HUES64 (cell line): ENCODE results near the gene TBP.
A peak's percentile ranks its signal among the peaks of the same experiment; 100 is the strongest.
"Not testable (repeated sequence)": the region's sequence is repeated elsewhere in the genome, so short reads cannot be mapped to it uniquely, and the experiment has no call there.

Source experiments
- H3K27ac ChIP-seq: 2 replicates; pipeline ENCODE4 v1.7.0; 2013; ENCODE audit warnings: low read depth, low read length, inconsistent platforms
- H3K27me3 ChIP-seq: 2 replicates; pipeline ENCODE4 v1.6.1; 2013; ENCODE audit warnings: mild to moderate bottlenecking, low read length; ENCODE audit not compliant: insufficient read depth
- H3K36me3 ChIP-seq: 2 replicates; pipeline ENCODE4 v1.6.1; 2013; ENCODE audit warnings: mild to moderate bottlenecking, low read length; ENCODE audit not compliant: insufficient read depth
- H3K4me1 ChIP-seq: 2 replicates; pipeline ENCODE4 v1.6.1; 2013; ENCODE audit warnings: mild to moderate bottlenecking, low read length, moderate library complexity; ENCODE audit not compliant: insufficient read depth
- H3K4me3 ChIP-seq: 2 replicates; pipeline ENCODE4 v1.5.1; 2013; ENCODE audit warnings: mild to moderate bottlenecking, low read length, moderate library complexity
- H3K9ac ChIP-seq: 2 replicates; pipeline ENCODE4 v1.6.1; 2013; ENCODE audit warnings: mild to moderate bottlenecking, low read depth, low read length
- H3K9me3 ChIP-seq: 2 replicates; pipeline ENCODE4 v1.6.1; 2013; ENCODE audit warnings: low read depth, low read length; ENCODE audit not compliant: insufficient read depth
- WGBS: fragments of 150-250, 120-280 bp; methylation state at CpG from one replicate; pipeline ENCODE4 v1.1.7; 2013; ENCODE audit warnings: missing lambda C conversion rate; 5-methylcytosine and 5-hydroxymethylcytosine counted together

TBP gene

DNA sequence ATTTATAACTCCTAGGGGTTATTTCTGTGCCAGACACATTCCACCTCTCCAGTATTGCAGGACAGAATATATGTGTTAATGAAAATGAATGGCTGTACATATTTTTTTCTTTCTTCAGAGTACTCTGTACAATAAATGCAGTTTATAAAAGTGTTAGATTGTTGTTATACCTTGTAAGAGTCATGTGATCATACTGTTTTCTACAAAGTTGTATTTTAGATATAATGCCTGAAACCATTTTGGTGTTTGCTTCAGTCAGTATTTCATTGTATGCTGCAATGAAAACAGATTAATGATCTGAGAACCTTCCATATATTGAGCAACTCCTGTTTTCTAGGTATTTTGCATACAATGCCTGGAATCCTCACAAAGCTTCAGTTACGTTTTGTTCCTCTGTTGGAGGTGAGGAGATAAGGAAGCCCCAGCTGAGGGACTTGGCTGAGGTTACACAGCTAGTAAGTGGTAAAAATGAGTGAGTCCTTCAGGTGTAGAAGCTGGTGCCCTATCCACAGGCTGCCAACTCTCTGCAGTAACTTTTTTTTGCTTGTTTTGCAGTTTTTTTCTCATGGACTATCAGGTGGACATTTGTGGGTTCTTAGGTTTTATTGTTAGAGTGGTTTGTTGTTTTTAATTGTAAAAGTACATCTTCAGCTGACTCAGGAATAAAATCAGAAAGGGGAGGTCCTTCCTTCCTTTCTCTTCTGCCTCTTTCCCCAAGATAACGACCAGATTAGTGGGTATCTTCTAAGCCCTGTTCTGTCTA lies 18.7 kb downstream of the TBP start:
- Histone ChIP-seq H3K4me1 (no peaks in the 10 kb centered on the region), H3K27me3 (no peaks in the 10 kb centered on the region), H3K4me3 (no peak overlapping the region), H3K9me3 (no peaks in the 10 kb centered on the region), H3K27ac (no peak overlapping the region), H3K36me3 (peaks cover 95% of the 10 kb centered on the region), H3K9ac (no peak overlapping the region)
- 81% methylated on average over 2 of the region's 2 CpGs for WGBS

DNA sequence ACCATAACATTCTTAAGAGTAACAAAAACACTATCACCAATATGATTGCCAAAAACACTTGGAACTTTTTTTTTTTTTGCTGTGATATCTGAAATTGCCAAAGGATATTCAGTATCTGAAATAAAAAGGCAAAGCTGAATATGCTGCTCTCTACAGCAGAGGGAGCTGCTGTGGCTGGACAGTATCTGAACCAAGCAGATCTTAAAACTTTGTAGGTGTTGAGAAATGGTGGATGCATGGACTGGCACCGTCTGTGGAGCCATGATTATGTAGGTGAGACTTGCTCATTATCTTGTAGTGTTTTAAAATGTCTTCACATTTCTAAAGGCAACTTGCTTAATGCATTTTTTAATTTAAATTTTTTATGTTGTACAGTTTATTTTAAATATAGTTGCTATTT lies 21.1 kb downstream of the TBP start:
- WGBS = 85% methylated on average over 1 of the region's 1 CpG
- H3K36me3 ChIP-seq = peaks cover 99% of the 10 kb centered on the region
- no peaks in the 10 kb centered on the region for H3K4me1 ChIP-seq
- no peaks in the 10 kb centered on the region for H3K9me3 ChIP-seq
- H3K9ac ChIP-seq = no peak overlapping the region
- H3K27ac ChIP-seq = no peak overlapping the region
- H3K27me3 ChIP-seq = no peaks in the 10 kb centered on the region
- H3K4me3 ChIP-seq = no peak overlapping the region

DNA sequence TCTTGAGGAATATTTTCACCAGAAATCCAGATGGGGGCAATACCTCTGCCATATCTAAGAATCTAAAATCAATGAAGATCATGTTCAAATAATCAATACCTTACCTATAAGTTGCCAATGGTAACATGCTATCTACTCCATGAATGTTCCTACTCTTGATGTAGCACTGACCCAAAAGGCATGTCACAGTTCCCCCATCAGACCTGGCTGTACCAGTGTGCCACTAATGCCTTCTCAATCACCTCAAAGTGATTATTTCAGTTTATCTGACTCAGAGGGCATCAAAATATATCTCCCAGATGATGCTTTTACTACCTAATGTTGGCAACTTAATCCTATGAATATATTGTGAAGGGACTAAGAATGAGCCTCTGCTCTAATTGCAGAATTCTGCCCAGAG lies 24.7 kb downstream of the TBP start:
- no peak overlapping the region for H3K4me3 ChIP-seq
- peaks cover 91% of the 10 kb centered on the region for H3K36me3 ChIP-seq
- no peak overlapping the region for H3K27ac ChIP-seq
- H3K9ac ChIP-seq = no peak overlapping the region
- peaks cover 4% of the 10 kb centered on the region; the same call in 1 of the 2 replicates for H3K4me1 ChIP-seq
- no peaks in the 10 kb centered on the region for H3K9me3 ChIP-seq
- H3K27me3 ChIP-seq = no peaks in the 10 kb centered on the region

DNA sequence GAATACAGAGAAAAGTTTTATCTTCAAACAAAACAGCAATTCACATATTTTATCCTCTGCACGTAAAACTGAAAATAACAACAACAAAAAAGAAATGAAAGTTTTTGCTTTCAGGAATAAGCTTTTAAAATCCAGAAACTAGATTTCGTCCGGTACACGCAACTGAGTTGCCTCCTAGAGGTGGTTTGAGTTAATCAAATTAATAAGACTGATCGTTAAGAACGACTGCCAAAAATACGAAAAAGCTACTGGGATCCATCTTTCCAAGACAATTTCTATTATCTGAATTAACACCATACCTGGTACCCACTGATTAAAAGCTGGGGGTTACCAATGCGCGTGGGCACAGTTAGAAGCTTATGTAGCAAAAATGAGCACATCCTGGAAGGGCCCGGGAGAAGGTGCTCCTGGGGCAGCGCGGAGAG lies 29.6 kb downstream of the TBP start:
- peaks cover 30% of the 10 kb centered on the region for H3K4me1 ChIP-seq
- peak overlapping the region; percentile 100 for H3K4me3 ChIP-seq
- H3K27ac ChIP-seq = peak overlapping the region; percentile 76
- 2% methylated on average over 12 of the region's 12 CpGs for WGBS
- H3K27me3 ChIP-seq = no peaks in the 10 kb centered on the region
- H3K36me3 ChIP-seq = peaks cover 43% of the 10 kb centered on the region
- H3K9me3 ChIP-seq = no peaks in the 10 kb centered on the region
- peak overlapping the region; percentile 96 for H3K9ac ChIP-seq

DNA sequence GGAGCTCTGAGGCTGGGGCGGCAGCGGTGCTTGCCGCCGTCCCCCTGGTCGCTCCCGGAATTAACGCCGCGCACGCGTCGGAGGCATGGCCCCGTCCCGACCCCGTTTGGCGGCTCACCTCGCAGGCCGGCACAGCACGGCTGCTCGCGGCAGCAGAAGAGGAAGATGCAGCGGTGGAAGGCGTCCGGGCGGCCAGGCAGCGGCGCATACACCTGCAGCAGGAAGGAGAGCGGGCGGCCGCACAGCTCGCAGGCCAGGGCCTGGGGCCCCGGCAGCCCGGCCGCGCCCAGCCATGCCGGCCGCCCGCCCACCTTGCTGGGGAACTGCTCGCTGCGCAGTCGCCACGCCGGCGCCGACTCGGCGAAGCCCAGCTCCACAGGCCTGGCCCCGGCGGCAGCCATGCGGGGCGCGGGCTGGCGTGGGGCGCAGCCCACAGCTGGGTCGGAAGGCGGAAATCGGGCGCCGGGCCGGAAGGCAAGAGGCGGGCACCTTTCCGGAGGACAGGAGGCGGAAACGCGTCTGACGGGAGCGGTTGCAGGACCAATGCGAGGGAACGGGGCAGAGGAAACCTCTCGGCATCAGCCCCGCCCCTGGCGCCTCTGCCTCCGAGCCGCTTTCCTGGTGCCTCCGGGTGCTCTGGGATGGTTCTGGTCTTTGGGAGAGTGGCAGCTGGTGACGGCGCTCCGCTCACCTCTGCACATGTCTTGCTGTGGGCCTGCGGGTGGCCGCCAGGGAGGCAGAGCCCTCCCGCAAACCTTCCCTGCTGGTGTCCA lies 30.2 kb downstream of the TBP start, which contains the start of gene PDCD2:
Gene PDCD2, minus strand, starts transcription at position 457 of the 773 bp plus-strand sequence. Its CDS starts 56 bp downstream, at position 401.
- Histone ChIP-seq H3K4me1 (peaks cover 30% of the 10 kb centered on the region), H3K9me3 (peaks cover 2% of the 10 kb centered on the region; the same call in 1 of the 2 replicates), H3K4me3 (peak within 1 kb of the TSS; percentile 100), H3K36me3 (peaks cover 37% of the 10 kb centered on the region), H3K27ac (peak within 1 kb of the TSS; percentile 89), H3K9ac (peak within 1 kb of the TSS; percentile 96), H3K27me3 (no peaks in the 10 kb centered on the region)
- under 1% methylated on average over 81 of the region's 81 CpGs for WGBS

DNA sequence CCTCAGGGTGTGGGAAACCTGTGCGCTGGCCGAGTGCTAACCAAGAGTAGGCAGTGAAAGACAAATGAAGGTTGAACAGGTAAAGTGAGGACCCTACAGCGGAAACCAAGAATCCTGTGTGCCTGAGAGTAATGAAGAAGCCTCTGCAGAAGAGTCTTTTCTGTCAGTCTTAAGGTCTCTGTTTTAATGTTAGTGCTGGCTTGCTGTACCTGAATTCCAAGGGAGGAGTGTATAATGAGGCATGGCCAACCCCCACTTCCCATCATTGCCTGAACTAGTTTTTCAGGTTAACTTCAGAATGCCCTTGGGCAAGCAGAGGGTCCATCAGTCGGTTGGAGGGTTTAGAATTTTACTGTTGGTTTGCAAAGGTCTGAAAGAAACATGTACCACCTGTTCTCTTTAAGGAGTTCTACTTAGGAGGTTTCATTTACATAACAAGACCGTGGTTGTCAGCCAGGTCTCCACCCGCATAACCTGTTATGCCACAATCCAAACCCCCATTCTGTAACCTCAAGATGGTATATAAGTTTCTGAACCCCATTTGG lies 30.9 kb downstream of the TBP start:
- Histone ChIP-seq H3K9me3 (peaks cover 9% of the 10 kb centered on the region), H3K9ac (peak overlapping the region; percentile 96), H3K27ac (peak overlapping the region; percentile 89), H3K36me3 (peaks cover 30% of the 10 kb centered on the region), H3K27me3 (no peaks in the 10 kb centered on the region), H3K4me1 (peaks cover 30% of the 10 kb centered on the region), H3K4me3 (peak overlapping the region; percentile 100)
- WGBS = 0% methylated on average over 6 of the region's 6 CpGs

DNA sequence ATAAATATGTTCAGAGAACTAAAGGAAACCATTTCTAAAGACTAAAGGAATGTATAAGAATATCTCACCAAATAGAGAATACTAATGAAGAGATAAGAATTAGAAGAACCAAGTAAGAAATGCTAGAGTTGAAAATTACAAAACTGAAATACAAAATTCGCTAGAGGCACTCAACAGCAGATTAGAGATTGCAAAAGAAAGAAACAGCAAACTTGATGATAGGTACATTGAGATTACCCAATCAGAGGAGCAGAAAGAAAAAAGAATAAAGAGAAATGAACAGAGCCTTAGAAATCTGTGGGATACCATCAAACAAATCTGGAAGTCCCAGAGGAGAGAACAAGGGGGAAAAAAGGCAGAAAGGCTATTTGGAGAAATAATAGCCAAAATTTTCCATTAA lies 36.6 kb downstream of the TBP start:
- 100% methylated on average over 1 of the region's 1 CpG for WGBS

DNA sequence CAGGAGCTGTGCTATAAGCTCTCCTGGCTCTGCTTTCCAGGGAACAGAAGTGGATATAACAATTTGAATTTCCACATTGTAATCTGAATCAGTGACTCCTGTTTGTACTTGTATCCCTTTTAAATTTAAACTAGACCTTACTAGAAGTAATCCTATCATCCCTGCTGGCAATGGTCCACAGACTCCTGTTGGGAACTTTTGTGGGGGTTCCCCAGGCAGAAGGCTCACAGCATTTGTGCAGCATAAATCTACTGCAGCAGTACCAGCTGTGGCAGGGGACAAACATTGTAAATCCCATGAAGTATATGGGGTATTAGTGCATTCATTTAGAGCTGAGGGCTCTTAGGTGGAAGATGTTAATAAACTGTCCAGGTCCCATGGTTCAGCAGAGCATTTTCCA lies 42.3 kb downstream of the TBP start:
- no peaks in the 10 kb centered on the region for H3K27me3 ChIP-seq
- H3K9ac ChIP-seq = no peak overlapping the region
- no peaks in the 10 kb centered on the region for H3K36me3 ChIP-seq
- no peak overlapping the region for H3K27ac ChIP-seq
- H3K9me3 ChIP-seq = peaks cover 22% of the 10 kb centered on the region
- peaks cover 16% of the 10 kb centered on the region for H3K4me1 ChIP-seq
- no peak overlapping the region for H3K4me3 ChIP-seq

More for the DNA sequence above, 36.6 kb downstream of the TBP start:
- Histone ChIP-seq H3K36me3 (no peaks in the 10 kb centered on the region), H3K27me3 (no peaks in the 10 kb centered on the region), H3K9ac (no peak overlapping the region), H3K27ac (no peak overlapping the region), H3K9me3 (peaks cover 43% of the 10 kb centered on the region), H3K4me1 (peaks cover 20% of the 10 kb centered on the region), H3K4me3 (no peak overlapping the region)

DNA sequence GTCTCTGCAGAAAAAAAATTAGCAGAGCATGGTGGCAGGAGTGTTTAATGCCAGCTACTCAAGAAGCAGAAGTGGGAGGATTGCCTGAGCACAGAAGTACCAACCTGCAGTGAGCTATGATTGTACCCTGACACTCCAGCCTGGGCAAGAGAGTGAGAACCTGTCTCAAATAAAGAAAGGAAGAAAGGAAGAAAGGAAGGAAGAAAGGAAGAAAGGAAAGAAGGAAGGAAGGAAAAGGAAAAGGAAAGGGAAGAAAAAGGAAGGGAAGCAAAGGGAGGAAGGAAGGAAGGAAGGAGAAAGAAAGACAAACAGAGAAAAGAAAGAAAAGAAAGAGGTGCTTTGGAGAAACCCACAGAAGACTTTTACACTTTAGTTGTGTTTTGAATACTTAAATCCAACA lies 43.1 kb downstream of the TBP start:
- Histone ChIP-seq H3K4me3 (no peak overlapping the region), H3K27me3 (no peaks in the 10 kb centered on the region), H3K27ac (no peak overlapping the region), H3K9me3 (peaks cover 13% of the 10 kb centered on the region), H3K4me1 (peaks cover 16% of the 10 kb centered on the region), H3K9ac (no peak overlapping the region), H3K36me3 (no peaks in the 10 kb centered on the region)

DNA sequence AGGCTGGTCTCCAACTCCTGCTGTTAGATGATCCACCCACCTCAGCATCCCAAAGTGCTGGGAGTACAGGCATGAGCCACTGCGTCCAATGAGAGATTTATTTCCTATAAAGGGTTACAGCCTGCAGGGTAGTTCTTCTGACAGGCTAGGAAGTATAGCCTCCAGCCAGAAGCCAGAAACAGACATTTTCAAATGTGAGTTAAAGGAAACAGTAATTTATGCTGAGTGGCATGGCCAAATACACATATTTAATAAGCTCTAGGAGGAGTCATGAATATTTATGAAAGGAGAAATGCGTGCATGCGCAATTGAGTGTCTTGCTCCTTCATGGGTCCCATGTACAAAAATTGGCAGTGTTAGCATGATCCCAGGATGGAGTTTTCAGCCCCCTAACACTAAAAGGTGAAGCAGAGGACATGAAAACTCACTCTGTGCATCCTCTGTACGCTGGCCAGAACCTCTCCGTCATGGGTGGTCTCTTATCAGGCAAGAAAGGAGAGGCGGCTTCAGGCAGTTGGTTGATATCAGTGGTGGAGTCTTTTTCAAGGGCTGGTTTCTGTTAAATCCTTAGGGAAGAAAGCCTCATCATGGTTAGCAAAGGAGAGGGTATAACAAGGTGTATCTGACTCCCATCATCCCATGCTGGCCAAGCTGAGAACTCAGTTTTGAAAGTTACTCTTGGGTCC lies 51.5 kb downstream of the TBP start:
- Histone ChIP-seq H3K27ac (no peak overlapping the region), H3K4me1 (no peaks in the 10 kb centered on the region), H3K9me3 (no peaks in the 10 kb centered on the region), H3K9ac (no peak overlapping the region), H3K27me3 (no peaks in the 10 kb centered on the region), H3K4me3 (no peak overlapping the region), H3K36me3 (no peaks in the 10 kb centered on the region)
- 89% methylated on average over 6 of the region's 6 CpGs for WGBS

DNA sequence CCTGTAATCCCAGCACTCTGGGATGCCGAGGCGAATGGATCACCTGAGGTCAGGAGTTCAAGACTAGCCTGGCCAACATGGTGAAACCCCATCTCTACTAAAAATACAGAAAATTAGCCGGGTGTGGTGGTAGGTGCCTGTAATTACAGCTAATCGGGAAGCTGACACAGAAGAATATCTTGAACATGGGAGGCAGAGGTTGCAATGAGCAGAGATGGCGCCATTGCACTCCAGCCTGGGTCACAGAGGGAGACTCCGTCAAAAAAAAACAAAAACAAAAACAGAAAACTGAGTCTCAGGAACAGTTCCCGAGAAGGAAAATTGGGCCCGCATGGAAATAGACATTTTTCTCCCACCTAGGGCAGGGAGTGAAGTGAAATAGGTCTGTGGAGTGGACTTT lies 55.1 kb downstream of the TBP start:
- not testable (repeated sequence) for H3K9ac ChIP-seq, H3K9me3 ChIP-seq, H3K4me1 ChIP-seq, H3K4me3 ChIP-seq, H3K27ac ChIP-seq, H3K36me3 ChIP-seq
- H3K27me3 ChIP-seq = peaks cover 12% of the 10 kb centered on the region
- 81% methylated on average over 6 of the region's 8 CpGs for WGBS
